Large intestine (tissue), 3 donors: Measurements from ENCODE around the gene AAK1. TPM values are rescaled to one million over a fixed set of nuclear protein-coding genes. Genes with fewer than 3 reads are reported as not detected.

ENCODE experiments used
- DNase-seq, 2 donors: peaks; one replicate each; pipeline versions ENCODE4 v3.0.0 to v3.0.0-alpha.2; 2013
- H3K27ac ChIP-seq: one replicate; pipeline ENCODE4 v1.5.1; 2013; ENCODE audit warnings: low read length
- H3K27me3 ChIP-seq: 2 replicates; pipeline ENCODE4 v1.6.1; 2013; ENCODE audit warnings: low read length; ENCODE audit not compliant: control insufficient read depth, insufficient read depth
- H3K36me3 ChIP-seq: 2 replicates; pipeline ENCODE4 v1.6.1; 2013; ENCODE audit warnings: low read length; ENCODE audit not compliant: control insufficient read depth, insufficient read depth
- H3K4me1 ChIP-seq: one replicate; pipeline ENCODE4 v1.6.1; 2013; ENCODE audit warnings: low read length; ENCODE audit not compliant: control insufficient read depth, insufficient read depth
- H3K4me3 ChIP-seq: one replicate; pipeline ENCODE4 v1.5.1; 2013; ENCODE audit warnings: low read length
- H3K9me3 ChIP-seq: one replicate; pipeline ENCODE4 v1.6.1; 2013; ENCODE audit warnings: mild to moderate bottlenecking, low read depth, low read length, moderate library complexity; ENCODE audit not compliant: control insufficient read depth
- WGBS: methylation state at CpG from one replicate; pipeline ENCODE4 v1.1.5; 2013; ENCODE audit warnings: low lambda C conversion rate; ENCODE audit not compliant: insufficient coverage; 5-methylcytosine and 5-hydroxymethylcytosine counted together
- polyA plus RNA-seq: library from polyadenylated mRNA; unstranded; fragments of 120-200 nt; gene quantifications from one replicate; pipeline ENCODE4 v1.2.1, GENCODE V29; 2013

AAK1 gene
- polyA plus RNA-seq, 1 donor, result 18.6 TPM

DNA sequence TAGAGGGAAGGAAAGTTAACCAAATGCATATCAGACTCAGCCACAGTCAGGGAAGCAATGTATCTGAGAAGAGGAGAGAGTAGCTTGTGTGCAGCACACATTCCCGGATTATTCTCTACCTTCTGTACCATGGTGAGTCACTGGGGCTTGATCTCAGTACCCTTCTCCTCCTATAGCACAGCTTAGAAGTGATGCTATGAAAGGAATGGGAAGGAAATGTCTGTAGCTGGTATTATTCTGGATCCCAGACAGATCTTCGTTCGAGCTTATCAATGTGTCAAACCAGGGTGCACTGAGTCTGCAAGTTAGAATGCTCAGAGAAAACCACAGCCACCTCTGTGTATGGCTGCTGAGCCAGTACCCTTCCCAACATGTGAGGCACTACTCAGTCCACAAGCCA is 118.3 kb downstream of the AAK1 start:
- no peaks in the 10 kb centered on the region for H3K4me1 ChIP-seq
- peaks cover 43% of the 10 kb centered on the region for H3K36me3 ChIP-seq
- WGBS, result no CpG with 5 or more reads among the region's 3 CpGs
- no peaks in the 10 kb centered on the region for H3K27me3 ChIP-seq
- DNase-seq, result no peak
- H3K9me3 ChIP-seq, result no peaks in the 10 kb centered on the region
- H3K27ac ChIP-seq, result no peak overlapping the region
- H3K4me3 ChIP-seq, result no peak overlapping the region

DNA sequence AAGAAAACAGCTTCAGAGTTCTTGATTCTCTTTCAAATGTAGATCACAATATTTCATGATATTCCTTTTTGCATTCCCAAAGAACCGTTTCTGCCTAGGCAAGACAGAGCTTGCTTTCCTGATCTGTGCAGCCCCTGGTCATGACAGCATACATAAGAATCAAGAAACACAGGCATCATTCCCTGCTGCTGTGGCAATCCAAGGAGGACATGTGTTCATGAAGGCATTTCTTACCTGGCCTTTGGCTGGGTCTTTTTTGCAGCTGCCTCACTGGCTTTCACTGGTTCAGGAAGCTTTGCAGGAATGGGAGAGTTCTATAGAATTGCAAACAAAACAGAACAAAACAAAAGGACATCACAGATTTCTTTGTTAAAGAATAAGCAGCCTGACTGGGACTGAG is 118.7 kb downstream of the AAK1 start:
- no CpG with 5 or more reads among the region's 1 CpG for WGBS

GRCh38 chr2:69521747-69522146 is 121.8 kb downstream of the AAK1 start:
- no peaks in the 10 kb centered on the region for H3K4me1 ChIP-seq
- no peak overlapping the region for H3K4me3 ChIP-seq
- H3K9me3 ChIP-seq, result no peaks in the 10 kb centered on the region
- peaks cover 55% of the 10 kb centered on the region for H3K36me3 ChIP-seq
- DNase-seq, result no peak
- no CpG with 5 or more reads among the region's 2 CpGs for WGBS
- H3K27me3 ChIP-seq, result no peaks in the 10 kb centered on the region
- H3K27ac ChIP-seq, result no peak overlapping the region

More for the DNA sequence above, 118.7 kb downstream of the AAK1 start:
- Histone ChIP-seq H3K27me3 (no peaks in the 10 kb centered on the region), H3K9me3 (no peaks in the 10 kb centered on the region), H3K27ac (no peak overlapping the region), H3K36me3 (peaks cover 46% of the 10 kb centered on the region), H3K4me3 (no peak overlapping the region), H3K4me1 (no peaks in the 10 kb centered on the region)
- no peak for DNase-seq

DNA sequence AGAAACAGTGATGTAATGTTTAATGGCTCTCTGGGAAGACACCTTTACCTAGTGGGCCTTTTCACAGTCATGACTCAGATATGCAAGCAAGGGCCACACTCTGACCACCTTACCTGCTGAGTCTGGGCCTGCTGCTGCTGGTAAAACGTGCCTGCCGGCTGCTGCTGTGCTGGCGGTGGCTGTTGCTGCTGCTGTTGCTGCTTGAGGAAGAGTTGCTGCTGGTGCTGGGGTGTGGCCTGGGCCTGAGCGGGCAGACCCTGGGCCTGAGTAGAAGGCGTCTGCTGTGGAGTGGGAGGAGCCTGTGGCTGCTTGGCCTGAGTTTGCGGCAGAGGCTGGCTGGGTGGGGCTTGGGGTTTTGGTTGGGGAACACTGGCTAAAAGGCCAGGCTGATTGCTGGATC is 124.7 kb downstream of the AAK1 start:
- H3K4me1 ChIP-seq, result no peaks in the 10 kb centered on the region
- no peaks in the 10 kb centered on the region for H3K27me3 ChIP-seq
- no peak overlapping the region for H3K27ac ChIP-seq
- no peaks in the 10 kb centered on the region for H3K9me3 ChIP-seq
- WGBS, result no CpG with 5 or more reads among the region's 6 CpGs
- H3K4me3 ChIP-seq, result no peak overlapping the region
- DNase-seq, result peak in 1 of 2 donors; percentile 39
- H3K36me3 ChIP-seq, result peaks cover 42% of the 10 kb centered on the region

DNA sequence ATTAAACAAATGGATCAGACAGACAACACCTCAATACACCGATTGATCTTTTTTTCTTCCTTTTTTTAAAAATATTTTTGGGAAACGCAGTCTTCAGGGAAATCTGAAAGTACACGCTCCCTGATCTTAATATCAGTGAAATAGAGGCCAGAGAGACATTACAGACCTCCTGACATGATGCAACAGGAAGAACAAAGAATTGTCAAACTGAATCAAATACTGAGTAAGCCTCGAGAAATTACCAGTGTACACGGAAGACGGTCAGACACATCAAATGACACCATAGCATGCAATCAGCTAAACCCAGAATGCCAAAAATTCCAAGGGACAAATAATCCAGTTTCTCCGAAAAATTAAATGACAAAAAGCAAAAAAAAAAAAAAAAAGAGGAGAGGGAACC is 126.1 kb downstream of the AAK1 start:
- WGBS, result 89% methylated on average over 5 of the region's 7 CpGs
- no peak overlapping the region for H3K4me3 ChIP-seq
- no peak overlapping the region for H3K27ac ChIP-seq
- H3K36me3 ChIP-seq, result peaks cover 49% of the 10 kb centered on the region
- no peak for DNase-seq
- no peaks in the 10 kb centered on the region for H3K27me3 ChIP-seq
- H3K9me3 ChIP-seq, result no peaks in the 10 kb centered on the region
- no peaks in the 10 kb centered on the region for H3K4me1 ChIP-seq

GRCh38 chr2:69514819-69515218 is 128.7 kb downstream of the AAK1 start:
- WGBS, result no CpG with 5 or more reads among the region's 1 CpG

GRCh38 chr2:69514406-69514805 is 129.1 kb downstream of the AAK1 start:
- peak in 1 of 2 donors; percentile 14 for DNase-seq
- H3K27ac ChIP-seq, result no peak overlapping the region
- H3K4me1 ChIP-seq, result no peaks in the 10 kb centered on the region
- H3K9me3 ChIP-seq, result no peaks in the 10 kb centered on the region
- peaks cover 57% of the 10 kb centered on the region for H3K36me3 ChIP-seq
- H3K27me3 ChIP-seq, result no peaks in the 10 kb centered on the region
- H3K4me3 ChIP-seq, result no peak overlapping the region
- WGBS, result no CpG with 5 or more reads among the region's 2 CpGs

More at GRCh38 chr2:69514819-69515218, 128.7 kb downstream of the AAK1 start:
- no peak overlapping the region for H3K27ac ChIP-seq
- DNase-seq, result no peak
- no peaks in the 10 kb centered on the region for H3K9me3 ChIP-seq
- H3K4me3 ChIP-seq, result no peak overlapping the region
- H3K36me3 ChIP-seq, result peaks cover 58% of the 10 kb centered on the region
- H3K27me3 ChIP-seq, result no peaks in the 10 kb centered on the region
- no peaks in the 10 kb centered on the region for H3K4me1 ChIP-seq

DNA sequence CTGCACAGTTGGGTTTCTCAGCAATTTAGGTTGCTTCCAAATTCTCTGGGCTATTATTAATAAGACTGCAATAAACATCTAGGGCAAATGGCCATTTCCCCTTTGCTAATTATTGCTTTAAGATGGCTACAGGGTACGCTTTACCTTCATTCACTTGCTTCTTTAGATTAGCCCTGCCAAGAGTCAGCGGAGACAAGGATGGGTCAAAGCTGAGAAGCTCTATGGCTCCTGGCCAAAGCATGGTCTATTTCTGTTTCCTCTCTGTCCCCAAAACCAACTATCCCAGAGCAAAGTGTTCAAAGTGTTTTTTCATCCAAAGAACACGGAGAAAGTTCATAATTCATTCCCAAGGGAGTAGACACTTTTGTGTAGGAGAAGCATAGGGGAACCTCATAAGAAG is 131.1 kb downstream of the AAK1 start:
- Histone ChIP-seq H3K4me1 (no peaks in the 10 kb centered on the region), H3K4me3 (no peak overlapping the region), H3K27ac (no peak overlapping the region), H3K36me3 (peaks cover 49% of the 10 kb centered on the region), H3K27me3 (no peaks in the 10 kb centered on the region), H3K9me3 (no peaks in the 10 kb centered on the region)
- no CpG with 5 or more reads among the region's 3 CpGs for WGBS
- no peak for DNase-seq

- Histone ChIP-seq H3K27ac (no peak overlapping the region), H3K27me3 (no peaks in the 10 kb centered on the region), H3K36me3 (peaks cover 54% of the 10 kb centered on the region), H3K4me1 (no peaks in the 10 kb centered on the region), H3K4me3 (no peak overlapping the region), H3K9me3 (no peaks in the 10 kb centered on the region)
- DNase-seq, result no peak
- WGBS, result no CpG with 5 or more reads among the region's 2 CpGs
Measured at GRCh38 chr2:69510204-69510603, 133.3 kb downstream of the AAK1 start.

DNA sequence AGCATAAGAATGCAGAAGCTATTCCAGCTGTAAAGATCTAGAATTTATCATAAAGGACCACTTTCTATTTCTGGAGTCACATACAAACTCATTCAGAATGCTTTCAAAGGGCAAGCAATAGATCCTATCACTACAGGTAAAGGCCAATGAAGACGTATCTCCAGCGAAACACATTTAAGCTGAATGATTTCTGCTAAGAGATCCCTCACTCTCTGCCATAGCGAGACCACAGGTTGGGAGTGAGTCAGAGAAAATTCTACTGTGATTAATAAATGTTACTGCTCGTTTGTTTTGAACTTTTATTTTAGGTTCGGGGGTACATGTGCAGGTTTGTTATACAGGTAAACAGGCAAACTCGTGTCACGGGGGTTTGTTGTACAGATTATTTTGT is 133.8 kb downstream of the AAK1 start:
- Histone ChIP-seq H3K27me3 (no peaks in the 10 kb centered on the region), H3K27ac (no peak overlapping the region), H3K9me3 (no peaks in the 10 kb centered on the region), H3K4me3 (no peak overlapping the region), H3K4me1 (no peaks in the 10 kb centered on the region), H3K36me3 (peaks cover 54% of the 10 kb centered on the region)
- no CpG with 5 or more reads among the region's 7 CpGs for WGBS
- no peak for DNase-seq

- DNase-seq, result peak; percentile 35 to 59
- H3K27me3 ChIP-seq, result no peaks in the 10 kb centered on the region
- no peaks in the 10 kb centered on the region for H3K9me3 ChIP-seq
- no CpG with 5 or more reads among the region's 7 CpGs for WGBS
- H3K4me1 ChIP-seq, result no peaks in the 10 kb centered on the region
- H3K27ac ChIP-seq, result no peak overlapping the region
- H3K4me3 ChIP-seq, result no peak overlapping the region
- H3K36me3 ChIP-seq, result peaks cover 52% of the 10 kb centered on the region
Measured at GRCh38 chr2:69509011-69509749, 134.4 kb downstream of the AAK1 start.
